NB4 (cell line): Measurements from ENCODE around the gene FAM47E.

ENCODE experiments used
- CTCF ChIP-seq: IDR thresholded peaks from one replicate; pipeline ENCODE4 v1.5.1; 2012; ENCODE audit warnings: low read depth, low read length
- POLR2A ChIP-seq: IDR thresholded peaks from 2 replicates; pipeline ENCODE4 v1.6.1; 2011; ENCODE audit warnings: mild to moderate bottlenecking; ENCODE audit not compliant: insufficient read length; ENCODE audit errors: extremely low read depth

- TF ChIP-seq POLR2A: no peak
- TF ChIP-seq CTCF: no peak
Observed at GRCh38 chr4:76206222-76206942, 45.1 kb upstream of the FAM47E start.
